K562 (cell line): Measurements from ENCODE around the gene MARK2.

ENCODE experiments used
- ATF7 ChIP-seq: fragments of 450-650 bp; IDR thresholded peaks from 2 replicates; pipeline ENCODE4 v1.7.1; 2014; ENCODE audit warnings: mild to moderate bottlenecking, moderate library complexity
- BCLAF1 ChIP-seq, 2 experiments: fragments of 450-650 bp in 1 of 2; IDR thresholded peaks; 2 replicates each; pipeline ENCODE4 v1.6.1; 2011 to 2017; ENCODE audit warnings: low read depth in 2 of 2, antibody characterized with exemption in 1 of 2, borderline replicate concordance in 1 of 2, low read length in 1 of 2, mild to moderate bottlenecking in 1 of 2, mixed read lengths in 1 of 2; ENCODE audit not compliant: control insufficient read depth in 1 of 2
- BHLHE40 ChIP-seq: IDR thresholded peaks from 2 replicates; pipeline ENCODE4 v1.6.1; 2011; ENCODE audit warnings: low read length, improper control_type of control experiment
- NR1H2 ChIP-seq: sonication (generic); formaldehyde crosslinking; IDR thresholded peaks from 2 replicates; pipeline ENCODE4 v1.4.0; 2020; ENCODE audit warnings: mild to moderate bottlenecking, missing genetic modification reagents
- POLR2A ChIP-seq: fragments of 450-650 bp; conservative IDR thresholded peaks from 2 replicates; pipeline ENCODE4 v1.6.1; 2016
- POLR2AphosphoS2 ChIP-seq: IDR thresholded peaks from 2 replicates; pipeline ENCODE4 v1.6.1; 2012; ENCODE audit warnings: low read length, improper control_type of control experiment
- POLR2AphosphoS5 ChIP-seq: IDR thresholded peaks from 2 replicates; pipeline ENCODE4 v1.6.1; 2011; ENCODE audit warnings: mild to moderate bottlenecking, low read depth, low read length, moderate library complexity; ENCODE audit not compliant: control insufficient read depth, insufficient read depth
- SREBF1 ChIP-seq: fragments of 150-350 bp; IDR thresholded peaks from 2 replicates; pipeline ENCODE4 v1.6.1; 2014; ENCODE audit warnings: antibody characterized with exemption, low read depth, low read length, borderline replicate concordance
- SREBF2 ChIP-seq: sonication (generic); formaldehyde crosslinking; IDR thresholded peaks from 2 replicates; pipeline ENCODE4 v1.4.0; 2020; ENCODE audit warnings: mild to moderate bottlenecking, missing genetic modification reagents
- TSC22D4 ChIP-seq: fragments of 450-650 bp; IDR thresholded peaks from 2 replicates; pipeline ENCODE4 v1.6.1; 2016; ENCODE audit warnings: missing genetic modification characterization, missing biosample characterization, control low read depth
- ZFPM2 ChIP-seq: fragments of 250-450 bp; sonication (Bioruptor Pico); IDR thresholded peaks from 2 replicates; pipeline ENCODE4 v1.5.1; 2022; ENCODE audit warnings: mild to moderate bottlenecking
- TF ChIP-seq, protein P1 (sequence below), 3 experiments: IDR thresholded peaks in 2 of 3; conservative IDR thresholded peaks in 1 of 3; 2 replicates each; pipeline ENCODE4 v1.5.1; 2011 to 2012; ENCODE audit warnings: low read length in 3 of 3, mild to moderate bottlenecking in 3 of 3, control low read depth in 2 of 3, improper control_type of control experiment in 1 of 3, inconsistent platforms in 1 of 3, low read depth in 1 of 3, mixed read lengths in 1 of 3, moderate library complexity in 1 of 3; ENCODE audit not compliant: insufficient read depth in 2 of 3

DNA sequence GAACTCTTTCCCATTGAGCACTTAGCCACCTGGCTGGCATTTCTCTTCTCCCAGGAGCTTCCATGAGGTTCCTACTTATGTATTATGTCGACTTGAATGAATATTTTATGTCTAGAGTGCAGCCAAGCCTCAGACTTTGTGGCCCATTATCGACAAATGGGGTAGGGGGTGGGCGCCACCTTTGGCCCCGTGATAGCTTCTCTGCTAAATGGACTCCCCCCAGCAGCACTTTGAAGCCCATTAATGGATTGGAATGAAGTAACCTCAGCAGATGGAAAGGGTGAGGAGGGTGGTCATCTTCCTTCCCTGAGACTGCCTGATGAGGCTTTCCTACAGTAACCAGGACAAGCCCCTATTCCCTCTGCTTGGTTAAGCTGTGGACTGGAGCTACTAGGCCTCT lies 5.9 kb downstream of the MARK2 start:
- TF ChIP-seq SREBF2 (CRISPR knock-in tag) (no peak), NR1H2 (no peak), POLR2AphosphoS5 (no peak), SREBF1 (no peak), ZFPM2 (no peak), POLR2AphosphoS2 (no peak), TSC22D4 (tag) (no peak), POLR2A (no peak), BHLHE40 (no peak), ATF7 (no peak), BCLAF1 (IDR thresholded peaks at IDR 0.05; ENCODE audit: borderline replicate concordance in 1 of 2, control insufficient read depth in 1 of 2, low read depth in 2 of 2, low read length in 1 of 2) (no peak)
- TF ChIP-seq, protein P1, sequence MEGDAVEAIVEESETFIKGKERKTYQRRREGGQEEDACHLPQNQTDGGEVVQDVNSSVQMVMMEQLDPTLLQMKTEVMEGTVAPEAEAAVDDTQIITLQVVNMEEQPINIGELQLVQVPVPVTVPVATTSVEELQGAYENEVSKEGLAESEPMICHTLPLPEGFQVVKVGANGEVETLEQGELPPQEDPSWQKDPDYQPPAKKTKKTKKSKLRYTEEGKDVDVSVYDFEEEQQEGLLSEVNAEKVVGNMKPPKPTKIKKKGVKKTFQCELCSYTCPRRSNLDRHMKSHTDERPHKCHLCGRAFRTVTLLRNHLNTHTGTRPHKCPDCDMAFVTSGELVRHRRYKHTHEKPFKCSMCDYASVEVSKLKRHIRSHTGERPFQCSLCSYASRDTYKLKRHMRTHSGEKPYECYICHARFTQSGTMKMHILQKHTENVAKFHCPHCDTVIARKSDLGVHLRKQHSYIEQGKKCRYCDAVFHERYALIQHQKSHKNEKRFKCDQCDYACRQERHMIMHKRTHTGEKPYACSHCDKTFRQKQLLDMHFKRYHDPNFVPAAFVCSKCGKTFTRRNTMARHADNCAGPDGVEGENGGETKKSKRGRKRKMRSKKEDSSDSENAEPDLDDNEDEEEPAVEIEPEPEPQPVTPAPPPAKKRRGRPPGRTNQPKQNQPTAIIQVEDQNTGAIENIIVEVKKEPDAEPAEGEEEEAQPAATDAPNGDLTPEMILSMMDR (IDR thresholded peaks at IDR 0.05 in 2 of 3, conservative IDR thresholded peaks at IDR 0.05 in 1 of 3; ENCODE audit: insufficient read depth in 2 of 3, low read depth in 1 of 3, low read length in 3 of 3): no peak
